Activated CD4-positive, alpha-beta T cell treated with anti-CD3 and anti-CD28 coated beads, Interleukin-2, amount 50 U/mL, for 4 hours (primary cell): ENCODE data around the gene SIX6.
"Not testable (repeated sequence)": the region's sequence is repeated elsewhere in the genome, so short reads cannot be mapped to it uniquely, and the experiment has no call there.

Experiments used
- DNase-seq, 2 experiments: peaks; one replicate each; pipeline ENCODE4 v3.0.0-alpha.2; 2020

SIX6 gene

DNA sequence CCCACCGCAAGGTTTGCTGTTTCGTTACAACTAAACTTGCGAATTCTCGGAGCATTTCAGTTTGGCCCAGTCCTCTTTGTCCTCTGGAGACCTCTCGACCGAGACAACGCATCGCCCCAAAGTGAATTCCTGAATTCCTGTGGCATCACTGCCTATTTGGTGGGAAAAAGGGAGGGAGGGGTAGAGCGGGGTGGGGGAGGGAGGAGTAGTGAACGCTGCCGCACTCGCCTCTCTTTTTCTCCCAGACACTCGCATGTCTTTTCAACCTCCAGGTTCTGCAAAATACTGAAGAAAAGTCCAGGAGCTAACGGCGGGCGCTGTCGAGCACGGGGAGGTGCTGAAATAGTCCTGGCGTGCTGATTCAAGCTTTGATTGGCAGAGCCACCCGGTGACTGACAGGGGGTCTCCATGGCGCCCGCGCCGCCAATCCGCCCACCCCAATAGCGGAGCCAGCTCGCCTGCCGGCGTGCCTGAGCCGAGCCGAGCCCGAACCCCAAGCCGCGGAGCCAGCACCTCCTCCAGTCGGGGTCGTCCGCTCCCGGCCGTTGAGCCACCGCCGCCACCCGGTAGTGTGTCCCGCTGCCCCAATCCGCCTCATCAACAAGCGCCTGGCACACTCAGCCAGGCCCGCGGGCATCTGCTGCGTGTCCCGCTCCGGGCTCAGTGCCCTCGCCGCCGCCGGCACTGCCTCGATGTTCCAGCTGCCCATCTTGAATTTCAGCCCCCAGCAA, at the start of gene SIX6:
TSS of gene SIX6 (plus strand) at position 440 of the 731 bp plus-strand sequence. CDS start at position 693, 253 bp downstream.
- DNase-seq, result no peak

- not testable (repeated sequence) for DNase-seq
These were observed 28.7 kb upstream of the SIX6 start for GRCh38 chr14:60480248-60480647.

- no peak for DNase-seq
These were observed 26.2 kb upstream of the SIX6 start for GRCh38 chr14:60482743-60483142.

GRCh38 chr14:60485057-60485597, 23.8 kb upstream of the SIX6 start:
- no peak for DNase-seq

- no peak for DNase-seq
These were observed 23.2 kb upstream of the SIX6 start, which contains the start of gene C14orf39 for GRCh38 chr14:60485598-60486251. TSS of gene C14orf39 (minus strand) at chr14:60486063. CDS start at chr14:60485078, 985 bp downstream.

DNA sequence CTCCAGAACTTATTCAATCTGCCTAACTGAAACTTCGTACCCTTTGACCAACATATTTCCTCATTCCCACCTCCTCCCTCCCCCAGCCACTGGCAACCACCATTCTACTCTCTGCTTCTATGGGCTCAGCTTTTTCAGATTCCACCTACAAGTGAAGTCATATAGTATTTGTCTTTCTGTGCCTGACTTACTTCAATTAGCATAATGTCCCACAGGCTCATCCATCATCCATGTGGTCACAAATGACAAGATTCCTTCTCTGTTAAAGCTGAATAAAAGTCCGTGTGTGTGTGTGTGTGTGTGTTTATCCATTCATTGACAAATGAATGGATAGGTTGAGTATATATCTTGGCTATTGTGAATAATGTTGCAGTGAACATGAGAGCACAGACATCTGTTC, 21.7 kb upstream of the SIX6 start:
- no peak for DNase-seq

- no peak for DNase-seq
These were observed 20.8 kb upstream of the SIX6 start for GRCh38 chr14:60488175-60488574.

DNA sequence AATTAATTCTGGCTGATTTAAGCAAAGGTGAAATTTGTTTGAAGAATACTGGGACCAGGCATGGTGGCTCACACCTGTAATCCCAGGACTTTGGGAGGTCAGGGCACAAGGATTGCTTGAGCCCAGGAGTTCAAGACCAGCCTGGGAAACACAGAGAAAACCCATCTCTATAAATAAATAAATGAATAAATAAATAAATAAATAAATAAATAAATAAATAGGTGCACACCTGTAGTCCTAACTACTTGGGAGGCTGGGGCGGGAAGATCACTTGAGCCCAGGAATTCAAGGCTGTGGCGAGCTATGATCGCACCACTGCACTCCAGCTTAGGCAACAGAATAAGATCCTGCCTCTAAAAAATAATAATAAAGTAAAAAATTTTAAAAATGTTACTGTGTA, 18.7 kb upstream of the SIX6 start:
- DNase-seq, result no peak

DNA sequence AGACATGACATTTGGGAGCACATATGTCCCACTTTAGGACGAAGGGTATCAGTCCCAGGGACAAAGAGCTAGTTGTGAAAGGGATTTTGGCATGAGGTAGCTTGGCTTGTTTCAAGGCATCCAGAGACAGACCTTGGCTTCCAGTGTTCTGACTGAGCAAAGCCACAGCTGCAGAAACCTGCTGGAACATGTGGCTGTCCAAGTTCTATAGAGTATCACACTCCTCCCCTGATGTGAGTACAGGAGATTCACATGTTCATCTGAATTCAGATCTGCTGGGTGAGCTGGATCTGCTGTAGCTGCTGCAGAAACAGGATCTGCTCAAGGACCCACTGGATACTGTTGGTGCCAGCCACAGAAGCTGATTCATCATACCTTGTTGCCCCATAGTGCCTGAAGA, 13.0 kb upstream of the SIX6 start:
- DNase-seq, result no peak

DNA sequence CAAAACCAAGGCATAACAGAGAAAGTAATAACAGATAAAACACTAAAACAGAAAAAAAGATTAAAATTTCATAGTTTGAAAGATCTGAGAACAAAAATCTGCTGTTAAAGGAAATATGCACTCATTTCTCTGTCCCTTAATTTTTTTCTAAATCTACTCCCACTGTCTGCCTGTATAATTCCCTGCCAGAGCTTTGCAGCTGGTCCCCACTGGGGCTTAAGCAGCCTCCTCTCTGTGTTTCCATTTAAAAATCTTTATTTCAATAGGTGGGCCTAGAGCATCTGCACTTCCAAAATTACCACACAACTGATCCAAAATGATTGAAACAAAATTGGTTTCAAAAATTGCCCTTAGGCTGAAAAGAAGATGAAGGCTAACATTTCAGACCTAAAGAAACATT, 6.4 kb upstream of the SIX6 start:
- DNase-seq, result no peak

DNA sequence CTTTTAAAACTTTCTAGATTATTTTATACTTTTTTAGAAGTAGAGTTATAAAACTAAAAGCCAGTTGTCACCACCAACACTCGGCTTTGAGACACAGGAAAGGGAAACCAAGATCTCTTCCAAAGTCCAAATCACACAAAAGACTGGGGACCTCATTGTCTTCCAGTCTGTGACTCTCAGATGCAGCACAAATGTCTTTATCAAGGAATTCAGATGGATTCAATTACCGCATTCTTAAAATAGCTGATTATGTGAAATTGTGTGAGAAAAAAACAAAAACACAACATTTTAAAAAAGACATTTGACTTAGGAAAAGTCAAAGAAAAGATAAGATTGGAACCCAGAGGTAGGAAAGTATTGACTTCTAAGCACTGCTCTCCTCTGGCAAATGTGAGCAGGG, 3.5 kb upstream of the SIX6 start:
- DNase-seq, result no peak

GRCh38 chr14:60506010-60506409, 2.9 kb upstream of the SIX6 start:
- DNase-seq, result no peak

GRCh38 chr14:60506462-60506984, 2.4 kb upstream of the SIX6 start:
- DNase-seq, result no peak

GRCh38 chr14:60506985-60507829, 1.7 kb upstream of the SIX6 start:
- DNase-seq, result no peak

DNA sequence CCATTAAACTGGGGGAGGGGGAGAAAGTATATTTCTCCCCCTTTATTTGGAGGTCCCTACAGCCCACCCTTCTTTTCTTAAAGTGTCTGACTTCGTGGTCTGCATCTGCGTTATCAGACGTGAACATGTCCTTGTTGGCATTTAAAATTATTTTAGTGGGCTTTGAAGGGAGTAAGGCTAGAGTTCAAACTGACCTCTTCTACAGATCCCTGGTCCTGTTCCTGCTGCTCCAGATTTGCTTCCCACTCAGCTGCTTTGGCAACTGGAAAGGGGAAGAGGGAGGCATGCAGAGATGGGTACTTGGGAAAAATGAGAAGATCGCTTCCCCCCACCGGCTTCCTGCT, 611 bp upstream of the SIX6 start:
- no peak for DNase-seq

- no peak for DNase-seq
These were observed 700 bp downstream of the SIX6 start for GRCh38 chr14:60509438-60510253.

DNA sequence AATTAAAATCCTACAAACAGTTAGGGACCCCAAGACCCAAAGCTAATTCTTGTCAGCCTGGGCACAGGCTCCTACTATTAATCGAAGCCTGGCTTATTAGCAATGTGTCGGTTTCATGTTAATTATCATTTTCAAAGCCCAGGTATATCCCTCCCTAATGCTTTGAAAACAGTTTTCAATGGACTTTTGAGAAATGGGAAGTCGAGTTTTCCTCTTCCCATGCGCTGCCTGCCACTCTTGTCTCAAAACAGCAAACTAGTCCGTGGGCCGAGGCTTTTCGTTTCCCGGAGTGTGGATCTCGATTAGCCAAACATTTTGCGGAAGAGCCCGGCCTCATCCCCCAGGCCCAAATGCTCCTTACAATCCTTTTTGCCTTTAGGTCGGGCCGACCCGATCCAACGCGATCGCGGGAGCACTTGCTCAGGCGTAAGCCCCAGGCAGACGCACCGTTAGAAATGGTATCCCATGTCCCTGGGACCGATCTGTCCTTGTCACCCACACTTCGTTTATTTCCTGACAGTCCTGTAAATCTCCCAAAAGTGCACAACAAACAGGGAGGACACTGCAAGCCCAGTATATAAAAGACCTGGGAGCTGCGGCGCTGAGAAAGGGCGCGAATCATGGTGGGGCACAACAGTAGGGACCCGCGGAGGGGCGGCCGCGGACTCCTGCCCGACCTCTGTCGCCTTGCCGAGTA, 1.5 kb downstream of the SIX6 start:
- no peak for DNase-seq

- DNase-seq, result no peak
These were observed 2.1 kb downstream of the SIX6 start for GRCh38 chr14:60510951-60511599.

DNA sequence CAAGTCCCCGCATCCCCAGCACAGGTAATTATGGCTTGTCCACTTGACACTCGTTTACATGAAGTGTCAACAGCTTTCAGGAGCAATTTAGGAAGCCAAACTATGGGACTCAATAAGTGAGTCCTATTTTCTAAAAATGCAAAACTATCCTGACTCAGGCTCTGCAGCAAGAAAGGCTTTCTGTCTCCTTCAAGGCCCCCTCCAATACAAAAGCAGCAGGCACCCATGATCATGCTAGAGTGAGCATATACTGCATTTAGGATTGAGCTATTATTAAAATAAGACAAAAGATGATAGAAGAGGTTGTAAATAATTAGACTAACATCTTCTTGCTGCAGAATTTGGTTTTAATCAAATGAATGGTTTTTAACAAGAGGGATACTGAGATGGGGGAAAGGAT, 3.2 kb downstream of the SIX6 start:
- no peak for DNase-seq

DNA sequence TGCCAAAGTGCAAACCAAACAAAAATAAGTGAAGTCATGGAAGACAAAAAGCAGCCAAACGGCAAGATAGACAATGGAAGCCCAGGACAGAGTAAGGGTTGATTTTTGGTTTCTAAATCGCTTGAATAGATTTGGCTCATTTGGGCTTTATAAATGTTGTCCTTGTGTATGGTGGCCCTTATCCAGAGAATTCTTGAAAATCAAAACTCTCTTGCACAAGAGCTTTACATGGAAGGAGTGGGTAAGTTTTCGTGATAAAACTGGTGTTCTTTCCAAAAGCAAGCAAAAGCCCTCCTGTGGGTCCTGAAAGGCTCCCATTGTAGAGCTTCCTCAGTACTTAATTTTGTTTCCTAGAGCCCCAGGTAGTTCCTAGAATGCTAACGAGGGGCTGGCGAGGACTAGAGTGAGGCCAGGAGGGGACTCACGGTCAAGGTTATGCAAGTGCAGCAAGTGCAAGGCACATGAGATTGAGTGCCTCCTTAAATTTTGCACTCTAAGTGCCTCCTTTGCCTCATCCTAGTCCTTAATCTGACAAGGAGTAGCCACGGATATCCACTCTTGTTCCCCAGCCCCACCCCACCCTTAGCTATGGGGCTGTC, 4.1 kb downstream of the SIX6 start:
- DNase-seq, result no peak

- no peak for DNase-seq
These were observed 5.4 kb downstream of the SIX6 start for GRCh38 chr14:60514378-60514740.
